A673 (cell line): ENCODE data around the gene SLC31A2. TPM values are rescaled to one million over a fixed set of nuclear protein-coding genes. Genes with fewer than 3 reads are reported as not detected.

Experiments used
- BruUV-seq: library from RNA; stranded (reverse); fragments of 400-500 nt; replicated peaks from 2 replicates; lab custom pipeline; 2021; lab: Mats Ljungman, UMichigan
- CTCF ChIA-PET: fragments of 300-600 bp; sonication (Branson Sonifier 250); formaldehyde crosslinking; loops from one replicate; lab custom pipeline; 2022; ENCODE audit warnings: antibody characterized with exemption; lab: Charles Lee
- POLR2A ChIA-PET: fragments of 300-600 bp; sonication (Branson Sonifier 250); formaldehyde crosslinking; loops from one replicate; lab custom pipeline; 2022; ENCODE audit warnings: antibody characterized with exemption; ENCODE audit not compliant: low non-redundant PET; lab: Charles Lee
- DNase-seq: peaks from one replicate; pipeline ENCODE4 v3.0.0-alpha.2; 2015; ENCODE audit warnings: low spot score
- H3K27ac ChIP-seq: fragments of 200-600 bp; sonication (generic); 2 replicates; pipeline ENCODE4 v1.5.1; 2016; ENCODE audit warnings: mixed run types, low read depth, mild to moderate bottlenecking, mixed read lengths, antibody characterized with exemption, low read length; ENCODE audit not compliant: poor library complexity, severe bottlenecking
- H3K27me3 ChIP-seq: fragments of 200-600 bp; sonication (generic); replicated peaks from 2 replicates; pipeline ENCODE4 v1.6.1; 2017; ENCODE audit warnings: mixed run types, low read depth, mild to moderate bottlenecking, mixed read lengths, antibody characterized with exemption, low read length; ENCODE audit not compliant: insufficient read depth, poor library complexity
- H3K36me3 ChIP-seq: fragments of 200-600 bp; sonication (generic); 2 replicates; pipeline ENCODE4 v1.6.1; 2016; ENCODE audit warnings: mixed run types, mild to moderate bottlenecking, mixed read lengths, antibody characterized with exemption, low read length; ENCODE audit not compliant: insufficient read depth, poor library complexity, severe bottlenecking
- H3K4me1 ChIP-seq: fragments of 200-600 bp; sonication (generic); 2 replicates; pipeline ENCODE4 v1.6.1; 2017; ENCODE audit warnings: mixed run types, mild to moderate bottlenecking, mixed read lengths, antibody characterized with exemption, low read length; ENCODE audit not compliant: insufficient read depth, poor library complexity, severe bottlenecking
- H3K4me3 ChIP-seq: fragments of 200-600 bp; sonication (generic); 2 replicates; pipeline ENCODE4 v1.5.1; 2016; ENCODE audit warnings: low read depth, mixed run types, mild to moderate bottlenecking, mixed read lengths, low read length; ENCODE audit not compliant: poor library complexity, severe bottlenecking
- H3K9me3 ChIP-seq: fragments of 200-600 bp; sonication (generic); 2 replicates; pipeline ENCODE4 v1.6.1; 2016; ENCODE audit warnings: mixed run types, low read depth, mild to moderate bottlenecking, mixed read lengths, antibody characterized with exemption, low read length; ENCODE audit not compliant: poor library complexity, severe bottlenecking
- EZH2 ChIP-seq: fragments of 200-600 bp; sonication (generic); IDR thresholded peaks from 2 replicates; pipeline ENCODE4 v1.6.1; 2017; ENCODE audit warnings: borderline replicate concordance, low read depth, mild to moderate bottlenecking, mixed read lengths, antibody characterized with exemption, low read length; ENCODE audit not compliant: poor library complexity, severe bottlenecking
- intact Hi-C: fragments of 100-400 bp; cut with micrococcal nuclease; formaldehyde crosslinking; loops from one replicate; pipeline ENCODE4 v1.10.0; 2022; ENCODE audit not compliant: unreplicated experiment
- total RNA-seq: library from RNA; stranded (reverse); gene quantifications from 2 replicates; pipeline ENCODE4 v1.2.3, GENCODE V29; 2021
- TF ChIP-seq, protein P1 (sequence below): fragments of 300-800, 200-600 bp; sonication (generic); conservative IDR thresholded peaks from 2 replicates; pipeline ENCODE4 v1.5.1; 2017; ENCODE audit warnings: low read depth, mild to moderate bottlenecking, antibody characterized with exemption, low read length, moderate library complexity, mixed read lengths

SLC31A2 gene
- total RNA-seq, 1 experiment from 2014 or later: 2.8 TPM

- H3K27me3 ChIP-seq: no peaks in the 10 kb centered on the region
- ChIA-PET CTCF (no interaction called here), POLR2A (no interaction called here)
- no peaks in the 10 kb centered on the region for H3K9me3 ChIP-seq
- H3K4me3 ChIP-seq: no peak overlapping the region
- no peaks in the 10 kb centered on the region for H3K36me3 ChIP-seq
- no TSS peak for BruUV-seq
- H3K27ac ChIP-seq: no peak overlapping the region
- intact Hi-C loops: no loop called here
- TF ChIP-seq EZH2: no peak
- TF ChIP-seq, protein P1, sequence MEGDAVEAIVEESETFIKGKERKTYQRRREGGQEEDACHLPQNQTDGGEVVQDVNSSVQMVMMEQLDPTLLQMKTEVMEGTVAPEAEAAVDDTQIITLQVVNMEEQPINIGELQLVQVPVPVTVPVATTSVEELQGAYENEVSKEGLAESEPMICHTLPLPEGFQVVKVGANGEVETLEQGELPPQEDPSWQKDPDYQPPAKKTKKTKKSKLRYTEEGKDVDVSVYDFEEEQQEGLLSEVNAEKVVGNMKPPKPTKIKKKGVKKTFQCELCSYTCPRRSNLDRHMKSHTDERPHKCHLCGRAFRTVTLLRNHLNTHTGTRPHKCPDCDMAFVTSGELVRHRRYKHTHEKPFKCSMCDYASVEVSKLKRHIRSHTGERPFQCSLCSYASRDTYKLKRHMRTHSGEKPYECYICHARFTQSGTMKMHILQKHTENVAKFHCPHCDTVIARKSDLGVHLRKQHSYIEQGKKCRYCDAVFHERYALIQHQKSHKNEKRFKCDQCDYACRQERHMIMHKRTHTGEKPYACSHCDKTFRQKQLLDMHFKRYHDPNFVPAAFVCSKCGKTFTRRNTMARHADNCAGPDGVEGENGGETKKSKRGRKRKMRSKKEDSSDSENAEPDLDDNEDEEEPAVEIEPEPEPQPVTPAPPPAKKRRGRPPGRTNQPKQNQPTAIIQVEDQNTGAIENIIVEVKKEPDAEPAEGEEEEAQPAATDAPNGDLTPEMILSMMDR: no peak
- peaks cover 11% of the 10 kb centered on the region for H3K4me1 ChIP-seq
- DNase-seq: no peak
Measured at GRCh38 chr9:113156880-113157279, 6.1 kb downstream of the SLC31A2 start.

DNA sequence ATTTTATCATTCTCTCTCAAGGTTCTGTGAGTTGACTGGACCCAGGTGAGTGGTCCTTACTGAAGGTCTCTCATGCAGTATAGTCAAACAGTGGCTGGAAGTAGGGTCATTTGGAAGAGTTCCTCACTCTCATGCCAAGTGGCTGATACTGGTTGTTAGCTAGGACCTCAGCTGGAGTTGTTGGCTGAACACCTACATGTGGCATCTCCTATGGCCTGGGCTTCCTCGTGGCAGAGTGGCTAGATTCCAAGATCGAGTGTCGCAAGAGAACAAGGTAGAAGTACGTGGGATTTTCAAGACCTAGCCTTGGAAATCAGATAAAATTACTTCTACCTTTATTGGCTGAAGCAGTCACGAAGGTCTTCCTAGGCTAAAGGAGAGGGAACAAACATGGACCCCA lies 7.6 kb downstream of the SLC31A2 start:
- peaks cover 11% of the 10 kb centered on the region for H3K4me1 ChIP-seq
- peaks cover 4% of the 10 kb centered on the region for H3K36me3 ChIP-seq
- TF ChIP-seq, protein P1: no peak
- no peak for TF ChIP-seq EZH2
- POLR2A ChIA-PET: no interaction called here
- no peak overlapping the region for H3K27ac ChIP-seq
- H3K4me3 ChIP-seq: no peak overlapping the region
- no peaks in the 10 kb centered on the region for H3K9me3 ChIP-seq
- CTCF ChIA-PET: no interaction called here
- intact Hi-C loops: no loop called here
- BruUV-seq: no TSS peak
- no peaks in the 10 kb centered on the region for H3K27me3 ChIP-seq
- no peak for DNase-seq

DNA sequence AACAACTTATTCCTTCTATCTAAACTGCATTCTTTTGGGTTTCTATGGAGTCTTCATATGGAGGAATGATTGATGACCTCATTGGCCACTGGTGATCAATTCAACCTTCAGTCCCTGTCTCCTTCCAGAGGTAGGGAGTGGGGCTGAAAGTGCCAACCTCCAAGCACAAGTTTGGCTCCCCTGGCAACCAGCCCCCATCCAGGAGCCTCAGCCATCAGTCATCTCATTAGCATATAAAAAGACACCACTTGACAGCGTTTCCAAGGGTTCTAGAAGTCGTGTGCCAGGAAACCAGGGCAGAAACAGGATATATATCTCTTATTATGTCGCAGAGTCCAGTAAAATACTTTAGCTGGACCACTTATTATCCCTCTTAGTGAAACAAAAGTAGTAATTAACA lies 9.8 kb downstream of the SLC31A2 start:
- Histone ChIP-seq H3K27ac (no peak overlapping the region), H3K4me1 (peaks cover 15% of the 10 kb centered on the region), H3K4me3 (no peak overlapping the region), H3K27me3 (no peaks in the 10 kb centered on the region), H3K9me3 (no peaks in the 10 kb centered on the region), H3K36me3 (peaks cover 20% of the 10 kb centered on the region)
- intact Hi-C loops: no loop called here
- no peak for DNase-seq
- ChIA-PET CTCF (no interaction called here), POLR2A (no interaction called here)
- no peak for TF ChIP-seq EZH2
- TF ChIP-seq, protein P1: no peak
- no TSS peak for BruUV-seq
